C4-2B (cell line): Measurements from ENCODE around the gene EYA4.

Source experiments
- H3K27ac ChIP-seq: fragments of 450-650 bp; 2 replicates; pipeline ENCODE4 v1.5.1; 2017
- CTCF ChIP-seq: fragments of 450-650 bp; conservative IDR thresholded peaks from 2 replicates; pipeline ENCODE4 v1.5.1; 2017; ENCODE audit warnings: mild to moderate bottlenecking
- ZFX ChIP-seq: fragments of 450-650 bp; IDR thresholded peaks from 2 replicates; pipeline ENCODE4 v1.6.1; 2017

EYA4 gene

DNA sequence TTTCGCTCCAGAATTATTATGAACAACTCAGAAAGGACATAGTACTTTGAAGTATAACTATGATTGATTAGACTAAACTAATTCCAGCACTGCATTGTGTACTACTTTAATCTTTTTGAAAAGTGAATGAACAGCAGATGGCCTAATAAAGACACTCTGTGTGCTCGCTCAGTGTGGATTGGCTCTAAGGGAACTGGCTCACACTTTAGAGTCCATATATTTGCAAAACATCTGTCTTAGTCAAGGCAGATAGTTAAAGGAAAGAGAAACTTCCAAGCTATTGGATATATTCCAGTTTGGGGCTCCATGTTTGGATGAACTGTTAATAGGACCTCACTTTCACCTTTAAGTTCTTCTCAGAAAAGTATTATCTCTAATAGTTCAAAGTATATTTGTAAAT lies 218.9 kb downstream of the EYA4 start:
- no peak overlapping the region for H3K27ac ChIP-seq
- TF ChIP-seq ZFX: no peak
- TF ChIP-seq CTCF: no peak

DNA sequence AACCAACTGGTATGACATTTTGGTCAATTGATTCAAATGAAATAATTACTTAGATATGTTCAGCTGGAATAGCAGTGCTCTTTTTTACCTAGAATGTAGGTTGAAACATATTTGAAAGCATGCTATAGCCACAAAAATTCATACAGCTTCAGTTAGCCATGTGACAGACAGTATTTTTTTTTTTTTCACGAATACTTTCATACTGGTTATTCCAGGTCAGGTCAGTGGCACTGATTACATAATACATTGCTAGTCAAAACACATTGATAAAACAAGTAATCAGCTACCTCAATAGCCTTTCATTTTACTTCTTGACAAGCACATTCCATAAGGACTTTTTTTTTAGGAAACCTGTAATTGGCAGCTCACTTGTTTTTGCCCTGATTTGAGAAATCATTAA lies 222.6 kb downstream of the EYA4 start:
- TF ChIP-seq CTCF: no peak
- no peak for TF ChIP-seq ZFX
- no peak overlapping the region for H3K27ac ChIP-seq

DNA sequence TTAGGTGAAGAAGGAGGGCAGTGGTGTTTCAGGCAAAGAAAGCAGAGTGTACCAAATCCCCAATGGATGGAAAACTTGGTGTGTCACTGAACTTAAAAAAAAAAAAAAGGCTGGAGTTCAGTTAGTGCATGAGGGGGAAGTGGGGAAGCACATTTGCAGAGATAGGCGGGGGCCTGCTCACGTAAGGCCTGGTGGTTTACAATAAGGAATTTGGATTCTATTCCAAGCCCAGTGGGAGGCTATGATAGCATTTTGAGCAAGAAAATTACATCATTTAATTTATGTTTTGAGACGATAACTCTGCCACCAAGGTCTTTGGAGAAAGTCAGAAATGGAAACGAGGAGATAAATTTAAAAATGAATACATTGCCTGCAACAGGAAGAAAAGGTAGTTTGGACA lies 225.5 kb downstream of the EYA4 start:
- H3K27ac ChIP-seq: no peak overlapping the region
- TF ChIP-seq ZFX: no peak
- no peak for TF ChIP-seq CTCF

- H3K27ac ChIP-seq: no peak overlapping the region
- TF ChIP-seq ZFX (no peak), CTCF (no peak)
Observed at GRCh38 chr6:133467231-133467981, 226.2 kb downstream of the EYA4 start.

- no peak overlapping the region for H3K27ac ChIP-seq
- no peak for TF ChIP-seq ZFX
- no peak for TF ChIP-seq CTCF
Observed at GRCh38 chr6:133467982-133468380, 226.8 kb downstream of the EYA4 start.

- TF ChIP-seq ZFX: no peak
- no peak for TF ChIP-seq CTCF
Observed at GRCh38 chr6:133468591-133468990, 227.4 kb downstream of the EYA4 start.

DNA sequence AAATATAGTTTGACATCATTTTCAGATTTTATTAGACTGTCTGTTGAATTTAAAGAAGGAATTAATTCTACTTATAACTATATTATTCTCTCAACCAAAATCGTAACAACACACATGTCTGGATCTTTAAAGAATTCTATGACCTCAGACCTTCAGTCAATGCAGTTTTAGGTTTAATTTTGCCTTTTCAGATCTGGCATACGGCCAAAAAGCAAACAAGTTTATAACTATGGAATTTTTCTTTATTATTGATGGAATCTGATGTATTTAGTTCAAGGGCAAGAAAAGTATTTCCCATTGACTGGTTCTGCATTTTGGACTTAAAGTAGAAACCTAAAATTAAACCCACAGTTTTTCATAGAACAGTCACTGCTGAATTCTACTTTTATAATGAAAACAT lies 233.4 kb downstream of the EYA4 start:
- H3K27ac ChIP-seq: no peak overlapping the region
- TF ChIP-seq ZFX (no peak), CTCF (no peak)

More at GRCh38 chr6:133468591-133468990, 227.4 kb downstream of the EYA4 start:
- no peak overlapping the region for H3K27ac ChIP-seq
